ENCODE measurements around the gene CCNH.

Gene CCNH

DNA sequence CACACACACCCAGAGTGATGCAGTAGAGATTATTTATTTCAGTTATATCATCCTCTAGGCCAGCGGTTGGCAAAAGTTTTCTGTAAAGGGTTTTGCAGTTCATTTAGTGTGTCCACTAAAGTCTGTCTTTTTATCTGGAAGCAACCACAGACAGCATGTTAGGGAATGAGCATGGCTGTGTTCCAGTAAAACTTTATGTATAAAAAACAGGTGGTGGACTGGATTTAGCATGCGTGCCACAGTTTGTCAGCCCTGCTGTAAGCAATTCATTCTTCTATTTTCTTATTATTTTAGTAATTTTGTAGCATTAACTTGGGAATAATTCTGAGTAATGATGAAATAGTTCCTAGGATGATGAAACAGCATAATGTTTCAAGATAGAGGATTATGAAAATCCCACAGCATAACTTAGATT lies 51.7 kb downstream of the CCNH start:
- TF ChIP-seq, protein P1, sequence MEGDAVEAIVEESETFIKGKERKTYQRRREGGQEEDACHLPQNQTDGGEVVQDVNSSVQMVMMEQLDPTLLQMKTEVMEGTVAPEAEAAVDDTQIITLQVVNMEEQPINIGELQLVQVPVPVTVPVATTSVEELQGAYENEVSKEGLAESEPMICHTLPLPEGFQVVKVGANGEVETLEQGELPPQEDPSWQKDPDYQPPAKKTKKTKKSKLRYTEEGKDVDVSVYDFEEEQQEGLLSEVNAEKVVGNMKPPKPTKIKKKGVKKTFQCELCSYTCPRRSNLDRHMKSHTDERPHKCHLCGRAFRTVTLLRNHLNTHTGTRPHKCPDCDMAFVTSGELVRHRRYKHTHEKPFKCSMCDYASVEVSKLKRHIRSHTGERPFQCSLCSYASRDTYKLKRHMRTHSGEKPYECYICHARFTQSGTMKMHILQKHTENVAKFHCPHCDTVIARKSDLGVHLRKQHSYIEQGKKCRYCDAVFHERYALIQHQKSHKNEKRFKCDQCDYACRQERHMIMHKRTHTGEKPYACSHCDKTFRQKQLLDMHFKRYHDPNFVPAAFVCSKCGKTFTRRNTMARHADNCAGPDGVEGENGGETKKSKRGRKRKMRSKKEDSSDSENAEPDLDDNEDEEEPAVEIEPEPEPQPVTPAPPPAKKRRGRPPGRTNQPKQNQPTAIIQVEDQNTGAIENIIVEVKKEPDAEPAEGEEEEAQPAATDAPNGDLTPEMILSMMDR (conservative IDR thresholded peaks at IDR 0.05; ENCODE audit: low read depth, low read length): no peak
- Histone ChIP-seq H3K4me3 (IDR thresholded peaks at IDR 0.05; ENCODE audit: insufficient read depth, low read depth, low read length) (no peak overlapping the region), H3K9ac (no peak overlapping the region), H4K20me1 (ENCODE audit: insufficient read depth) (no peaks in the 10 kb centered on the region), H3K4me1 (ENCODE audit: low read depth, poor library complexity, severe bottlenecking) (peaks cover 23% of the 10 kb centered on the region), H3K79me2 (ENCODE audit: insufficient read depth, low read depth) (no peaks in the 10 kb centered on the region), H3K27ac (no peak overlapping the region), H3K4me2 (no peak overlapping the region), H3K36me3 (ENCODE audit: insufficient read depth) (no peaks in the 10 kb centered on the region), H2AFZ (ENCODE audit: low read depth) (no peak overlapping the region), H3K27me3 (ENCODE audit: insufficient read depth, low read depth) (no peaks in the 10 kb centered on the region)

DNA sequence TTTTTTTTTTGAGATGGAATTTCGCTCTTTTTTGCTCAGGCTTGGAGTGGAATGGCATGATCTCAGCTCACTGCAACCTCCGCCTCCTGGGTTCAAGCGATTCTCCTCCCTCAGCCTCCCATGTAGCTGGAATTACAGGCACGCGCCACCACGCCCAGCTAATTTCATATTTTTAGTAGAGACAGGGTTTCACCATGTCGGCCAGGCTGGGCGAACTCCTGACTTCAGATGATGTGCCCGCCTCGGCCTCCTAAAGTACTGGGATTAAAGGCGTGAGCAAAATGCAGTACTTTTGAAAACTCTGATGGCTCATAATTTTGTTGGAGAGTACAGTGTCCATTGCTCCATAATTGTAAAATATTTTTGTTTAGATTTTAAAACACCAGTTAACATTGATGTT lies 52.6 kb downstream of the CCNH start:
- H3K4me1 ChIP-seq (ENCODE audit: low read depth, poor library complexity, severe bottlenecking): peaks cover 23% of the 10 kb centered on the region
- no peaks in the 10 kb centered on the region for H3K36me3 ChIP-seq (ENCODE audit: insufficient read depth)
- H3K9ac ChIP-seq: no peak overlapping the region
- H3K4me2 ChIP-seq: no peak overlapping the region
- no peaks in the 10 kb centered on the region for H3K27me3 ChIP-seq (ENCODE audit: insufficient read depth, low read depth)
- no peak overlapping the region for H2AFZ ChIP-seq (ENCODE audit: low read depth)
- H3K27ac ChIP-seq: no peak overlapping the region
- TF ChIP-seq, protein P1 (conservative IDR thresholded peaks at IDR 0.05; ENCODE audit: low read depth, low read length): no peak
- no peaks in the 10 kb centered on the region for H4K20me1 ChIP-seq (ENCODE audit: insufficient read depth)
- H3K4me3 ChIP-seq (IDR thresholded peaks at IDR 0.05; ENCODE audit: insufficient read depth, low read depth, low read length): no peak overlapping the region
- no peaks in the 10 kb centered on the region for H3K79me2 ChIP-seq (ENCODE audit: insufficient read depth, low read depth)

DNA sequence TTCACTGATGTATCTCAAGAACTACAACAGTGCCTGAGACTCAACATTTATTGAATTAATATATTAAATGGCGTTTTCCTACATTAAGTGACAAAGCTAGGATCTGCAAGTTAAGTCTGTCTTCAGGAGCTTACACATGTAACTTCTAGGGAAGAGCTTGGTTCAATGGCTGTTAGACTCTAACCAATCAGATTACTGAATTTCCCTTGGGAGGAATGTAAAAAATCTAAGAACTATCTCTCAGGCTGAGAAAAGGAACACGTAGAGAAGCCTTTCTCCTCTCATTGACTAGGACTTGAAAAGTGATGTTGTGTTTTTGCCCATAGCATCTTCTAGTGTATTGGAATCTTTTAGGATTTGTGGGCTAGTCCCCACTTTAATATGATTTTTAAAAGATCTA lies 53.6 kb downstream of the CCNH start:
- H3K4me2 ChIP-seq: no peak overlapping the region
- peaks cover 23% of the 10 kb centered on the region for H3K4me1 ChIP-seq (ENCODE audit: low read depth, poor library complexity, severe bottlenecking)
- H3K36me3 ChIP-seq (ENCODE audit: insufficient read depth): no peaks in the 10 kb centered on the region
- no peaks in the 10 kb centered on the region for H4K20me1 ChIP-seq (ENCODE audit: insufficient read depth)
- H3K4me3 ChIP-seq (IDR thresholded peaks at IDR 0.05; ENCODE audit: insufficient read depth, low read depth, low read length): no peak overlapping the region
- no peak overlapping the region for H3K9ac ChIP-seq
- no peaks in the 10 kb centered on the region for H3K27me3 ChIP-seq (ENCODE audit: insufficient read depth, low read depth)
- H3K79me2 ChIP-seq (ENCODE audit: insufficient read depth, low read depth): no peaks in the 10 kb centered on the region
- H2AFZ ChIP-seq (ENCODE audit: low read depth): no peak overlapping the region
- H3K27ac ChIP-seq: no peak overlapping the region
- TF ChIP-seq, protein P1 (conservative IDR thresholded peaks at IDR 0.05; ENCODE audit: low read depth, low read length): no peak

DNA sequence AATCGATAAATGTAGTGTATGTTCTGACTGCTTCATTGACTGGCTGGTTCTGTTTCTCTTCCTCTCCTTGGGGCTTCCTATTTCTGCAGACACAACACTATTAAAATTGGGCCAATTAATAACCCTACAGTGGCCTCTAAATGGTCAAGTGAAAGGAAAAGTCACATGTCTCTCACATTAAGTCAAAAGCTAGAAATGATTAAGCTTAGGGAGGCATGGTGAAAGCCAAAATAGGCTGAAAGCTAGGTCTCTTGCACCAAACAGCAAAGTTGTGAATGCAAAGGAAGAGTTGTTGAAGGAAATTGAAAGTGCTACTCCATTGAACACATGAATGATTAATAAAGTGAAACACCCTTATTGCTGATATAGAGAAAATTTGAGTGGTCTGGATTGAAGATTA lies 58.2 kb downstream of the CCNH start:
- Histone ChIP-seq H3K9ac (no peak overlapping the region), H3K4me1 (ENCODE audit: low read depth, poor library complexity, severe bottlenecking) (no peaks in the 10 kb centered on the region), H3K27me3 (ENCODE audit: insufficient read depth, low read depth) (no peaks in the 10 kb centered on the region), H4K20me1 (ENCODE audit: insufficient read depth) (no peaks in the 10 kb centered on the region), H3K79me2 (ENCODE audit: insufficient read depth, low read depth) (no peaks in the 10 kb centered on the region), H2AFZ (ENCODE audit: low read depth) (no peak overlapping the region), H3K36me3 (ENCODE audit: insufficient read depth) (no peaks in the 10 kb centered on the region), H3K4me2 (no peak overlapping the region), H3K27ac (no peak overlapping the region), H3K4me3 (IDR thresholded peaks at IDR 0.05; ENCODE audit: insufficient read depth, low read depth, low read length) (no peak overlapping the region)
- TF ChIP-seq, protein P1 (conservative IDR thresholded peaks at IDR 0.05; ENCODE audit: low read depth, low read length): no peak
